ENCODE results near the gene CACFD1. TPM values are rescaled to one million over a fixed set of nuclear protein-coding genes. Genes with fewer than 3 reads are reported as not detected.

Gene CACFD1
- total RNA-seq, 1 experiment from 2014 or later: 7.5 TPM

- POLR2A ChIA-PET (ENCODE audit: unreplicated experiment): no interaction called here
- no peak overlapping the region for H3K9ac ChIP-seq (ENCODE audit: low read length)
- peaks cover 11% of the 10 kb centered on the region for H3K79me2 ChIP-seq (ENCODE audit: low read length)
- BruUV-seq (replicated peaks): no TSS peak
- no peak overlapping the region for H3K27ac ChIP-seq (ENCODE audit: low read length)
- CTCF ChIA-PET: no interaction called here
- no peak overlapping the region for H3K4me3 ChIP-seq (ENCODE audit: low read length)
- H3K36me3 ChIP-seq (ENCODE audit: low read depth, low read length): no peaks in the 10 kb centered on the region; the same call in 1 of the 2 replicates
- intact Hi-C loops (cut with micrococcal nuclease): no loop called here
- TF ChIP-seq CTCF (conservative IDR thresholded peaks at IDR 0.05; ENCODE audit: low read depth, low read length): no peak
- no peak for TF ChIP-seq EZH2phosphoT487 (IDR thresholded peaks at IDR 0.05; ENCODE audit: borderline replicate concordance, low read length)
- TF ChIP-seq EZH2 (IDR thresholded peaks at IDR 0.05; ENCODE audit: low read length, unreplicated experiment): no peak
- H3K27me3 ChIP-seq (ENCODE audit: low read length): no peaks in the 10 kb centered on the region
- DNase-seq (no peak), ATAC-seq (no peak)
- no peaks in the 10 kb centered on the region for H3F3A ChIP-seq (ENCODE audit: low read length, unreplicated experiment)
- H3K4me2 ChIP-seq (ENCODE audit: low read length): no peak overlapping the region
- no peaks in the 10 kb centered on the region for H3K9me3 ChIP-seq (ENCODE audit: low read length)
- H3K9me2 ChIP-seq (replicated peaks; ENCODE audit: low read length): no peaks in the 10 kb centered on the region
- peaks cover 10% of the 10 kb centered on the region for H3K4me1 ChIP-seq (ENCODE audit: insufficient read depth, low read length)
- no peaks in the 10 kb centered on the region for H4K20me1 ChIP-seq (ENCODE audit: low read length)
- no peak overlapping the region for H2AFZ ChIP-seq (ENCODE audit: low read length)
Observed at GRCh38 chr9:133474215-133474614, 14.4 kb downstream of the CACFD1 start.

- Histone ChIP-seq H3K9ac (ENCODE audit: low read length) (no peak overlapping the region), H3K27me3 (ENCODE audit: low read length) (no peaks in the 10 kb centered on the region), H3K4me2 (ENCODE audit: low read length) (no peak overlapping the region), H3K36me3 (ENCODE audit: low read depth, low read length) (no peaks in the 10 kb centered on the region; the same call in 1 of the 2 replicates), H3F3A (ENCODE audit: low read length, unreplicated experiment) (no peaks in the 10 kb centered on the region), H3K4me1 (ENCODE audit: insufficient read depth, low read length) (peaks cover 10% of the 10 kb centered on the region), H3K4me3 (ENCODE audit: low read length) (no peak overlapping the region), H3K27ac (ENCODE audit: low read length) (no peak overlapping the region), H4K20me1 (ENCODE audit: low read length) (no peaks in the 10 kb centered on the region), H2AFZ (ENCODE audit: low read length) (no peak overlapping the region), H3K9me3 (ENCODE audit: low read length) (no peaks in the 10 kb centered on the region), H3K9me2 (replicated peaks; ENCODE audit: low read length) (no peaks in the 10 kb centered on the region), H3K79me2 (ENCODE audit: low read length) (peaks cover 11% of the 10 kb centered on the region)
- DNase-seq (no peak), ATAC-seq (no peak)
- TF ChIP-seq CTCF (conservative IDR thresholded peaks at IDR 0.05; ENCODE audit: low read depth, low read length) (no peak), EZH2 (IDR thresholded peaks at IDR 0.05; ENCODE audit: low read length, unreplicated experiment) (no peak), EZH2phosphoT487 (IDR thresholded peaks at IDR 0.05; ENCODE audit: borderline replicate concordance, low read length) (no peak)
- ChIA-PET POLR2A (ENCODE audit: unreplicated experiment) (no interaction called here), CTCF (no interaction called here)
- intact Hi-C loops (cut with micrococcal nuclease): no loop called here
- no TSS peak for BruUV-seq (replicated peaks)
Observed at GRCh38 chr9:133474853-133475252, 15.1 kb downstream of the CACFD1 start.

- peaks cover 11% of the 10 kb centered on the region for H3K79me2 ChIP-seq (ENCODE audit: low read length)
- intact Hi-C loops (cut with micrococcal nuclease): no loop called here
- CTCF ChIA-PET: no interaction called here
- POLR2A ChIA-PET (ENCODE audit: unreplicated experiment): no interaction called here
- no peaks in the 10 kb centered on the region for H3F3A ChIP-seq (ENCODE audit: low read length, unreplicated experiment)
- no peaks in the 10 kb centered on the region; the same call in 1 of the 2 replicates for H3K36me3 ChIP-seq (ENCODE audit: low read depth, low read length)
- H3K4me3 ChIP-seq (ENCODE audit: low read length): no peak overlapping the region
- H3K9me3 ChIP-seq (ENCODE audit: low read length): no peaks in the 10 kb centered on the region
- no TSS peak for BruUV-seq (replicated peaks)
- ATAC-seq (no peak), DNase-seq (no peak)
- H3K9ac ChIP-seq (ENCODE audit: low read length): no peak overlapping the region
- TF ChIP-seq EZH2 (IDR thresholded peaks at IDR 0.05; ENCODE audit: low read length, unreplicated experiment): no peak
- TF ChIP-seq CTCF (conservative IDR thresholded peaks at IDR 0.05; ENCODE audit: low read depth, low read length): no peak
- no peaks in the 10 kb centered on the region for H3K27me3 ChIP-seq (ENCODE audit: low read length)
- no peak overlapping the region for H3K4me2 ChIP-seq (ENCODE audit: low read length)
- H4K20me1 ChIP-seq (ENCODE audit: low read length): no peaks in the 10 kb centered on the region
- no peaks in the 10 kb centered on the region for H3K9me2 ChIP-seq (replicated peaks; ENCODE audit: low read length)
- H3K27ac ChIP-seq (ENCODE audit: low read length): no peak overlapping the region
- no peak overlapping the region for H2AFZ ChIP-seq (ENCODE audit: low read length)
- peaks cover 10% of the 10 kb centered on the region for H3K4me1 ChIP-seq (ENCODE audit: insufficient read depth, low read length)
Observed at GRCh38 chr9:133475292-133476012, 15.7 kb downstream of the CACFD1 start.
